GM21381 (cell line): ENCODE results near the gene SNRNP25.

Experiments
- ATAC-seq: cut with Tn5 transposase; IDR thresholded peaks from one replicate; pipeline ENCODE4 v1.9.1; 2021; ENCODE audit warnings: mild to moderate bottlenecking, moderate library complexity; ENCODE audit not compliant: unreplicated experiment

SNRNP25 gene

DNA sequence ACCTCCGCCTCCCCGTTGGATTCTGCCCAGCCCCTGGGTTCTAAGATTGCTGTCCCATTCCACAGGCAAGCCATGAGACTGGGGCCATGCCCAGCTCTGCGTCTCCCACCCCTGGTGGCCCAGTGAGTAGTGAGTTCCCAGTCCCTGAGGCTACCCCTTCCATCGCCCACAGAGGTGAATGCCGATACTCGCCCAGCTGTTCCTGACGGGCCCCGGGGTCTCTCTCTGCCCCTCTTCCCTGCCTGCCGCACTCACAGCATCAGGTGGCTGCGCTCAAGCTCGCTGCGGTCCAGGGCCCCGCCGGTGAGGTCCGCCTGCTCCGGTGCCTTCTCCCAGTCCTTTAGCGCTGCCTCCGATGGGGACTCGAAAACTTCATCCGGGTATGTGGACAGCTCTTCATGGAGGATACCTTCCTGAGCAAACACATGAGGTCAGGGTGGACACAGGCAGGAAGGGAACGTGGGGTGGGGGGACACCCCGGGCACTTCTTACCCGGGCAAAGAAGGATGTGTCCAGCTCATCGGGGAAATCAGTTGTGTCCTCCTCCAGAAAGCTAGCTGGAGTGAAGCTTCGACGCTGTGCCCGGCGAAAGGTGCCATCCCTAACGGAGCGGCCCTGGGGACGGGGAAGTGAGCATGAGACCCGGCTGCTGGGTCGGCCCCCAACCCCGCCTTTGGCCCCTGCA lies 8.8 kb downstream of the SNRNP25 start:
- no peak for ATAC-seq

DNA sequence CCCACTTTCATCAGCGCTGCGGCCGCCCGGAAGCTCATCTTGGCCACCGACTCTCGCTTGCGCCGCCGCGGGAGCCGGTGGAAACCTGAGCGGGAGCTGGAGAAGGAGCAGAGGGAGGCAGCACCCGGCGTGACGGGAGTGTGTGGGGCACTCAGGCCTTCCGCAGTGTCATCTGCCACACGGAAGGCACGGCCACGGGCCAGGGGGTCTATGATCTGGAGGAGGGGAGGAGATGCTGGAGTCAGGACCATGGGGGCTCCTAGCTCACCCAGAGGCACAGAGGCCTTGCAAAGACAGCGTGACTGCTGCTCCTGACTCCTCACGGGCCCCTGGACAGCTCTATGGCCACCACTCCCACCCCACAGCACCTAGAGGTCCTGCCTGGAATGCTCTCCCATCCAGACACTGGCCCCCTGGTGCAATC lies 9.4 kb downstream of the SNRNP25 start:
- no peak for ATAC-seq

DNA sequence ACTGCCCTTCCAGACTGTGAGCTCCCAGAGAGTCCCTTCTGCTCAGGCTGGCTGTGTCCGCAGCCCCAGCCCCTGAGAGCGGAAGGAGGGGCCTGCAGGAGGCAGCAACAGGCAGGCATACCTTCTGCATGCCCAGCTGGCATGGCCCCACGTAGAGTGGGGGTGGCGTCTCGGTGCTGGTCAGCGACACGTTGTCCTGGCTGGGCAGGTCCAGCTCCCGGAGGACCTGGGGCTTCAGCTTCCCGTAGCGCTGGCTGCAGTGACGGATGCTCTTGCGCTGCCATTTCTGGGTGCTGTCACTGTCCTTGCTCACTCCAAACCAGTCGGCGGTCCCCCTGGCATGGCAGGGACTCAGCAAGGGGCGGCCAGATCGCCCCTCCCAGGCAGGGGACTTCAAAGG lies 9.8 kb downstream of the SNRNP25 start:
- no peak for ATAC-seq

DNA sequence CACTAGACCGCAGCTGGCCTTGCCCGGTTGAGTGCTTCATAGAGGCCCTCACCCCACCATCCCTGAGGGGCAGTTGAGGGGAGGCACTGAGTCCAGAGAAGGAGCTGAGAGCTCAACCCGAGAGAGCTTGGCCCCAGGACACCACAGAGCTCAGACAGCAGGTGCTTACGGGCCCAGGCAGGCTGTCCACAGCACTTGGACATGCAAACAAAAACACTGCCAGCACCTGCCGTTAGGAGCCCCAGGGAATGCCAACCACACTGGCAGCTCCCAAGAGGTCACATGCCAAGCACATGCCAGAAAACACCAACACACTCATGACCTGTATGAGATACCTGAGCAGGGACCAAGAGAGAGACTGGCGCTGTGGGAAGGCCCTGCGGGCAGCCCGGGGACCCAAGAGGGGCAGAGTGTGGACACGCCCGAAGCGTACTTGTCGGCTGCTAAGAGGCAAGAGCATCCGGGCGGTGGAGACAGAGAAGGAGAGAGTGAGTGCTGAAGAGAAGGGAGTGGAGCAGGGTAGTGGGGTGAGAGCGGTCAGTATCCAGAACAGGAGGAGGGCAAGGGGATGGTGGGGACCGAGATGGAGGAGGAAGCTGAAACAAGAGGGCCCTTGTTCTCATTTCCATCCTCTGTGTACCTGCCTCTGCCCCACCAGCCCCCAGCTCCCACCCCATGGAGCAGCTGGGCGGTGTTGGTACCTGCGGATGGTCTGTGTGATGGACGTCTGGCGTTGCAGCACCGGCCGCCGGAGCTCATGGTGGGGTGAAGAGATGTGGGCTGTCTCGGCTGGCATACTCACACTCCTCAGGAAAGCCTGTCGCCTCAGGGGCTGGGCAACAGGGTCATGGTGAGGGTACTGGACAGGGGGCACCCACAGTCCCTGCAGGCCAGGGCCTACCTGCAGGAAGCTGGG lies 10.6 kb downstream of the SNRNP25 start:
- ATAC-seq = no peak

DNA sequence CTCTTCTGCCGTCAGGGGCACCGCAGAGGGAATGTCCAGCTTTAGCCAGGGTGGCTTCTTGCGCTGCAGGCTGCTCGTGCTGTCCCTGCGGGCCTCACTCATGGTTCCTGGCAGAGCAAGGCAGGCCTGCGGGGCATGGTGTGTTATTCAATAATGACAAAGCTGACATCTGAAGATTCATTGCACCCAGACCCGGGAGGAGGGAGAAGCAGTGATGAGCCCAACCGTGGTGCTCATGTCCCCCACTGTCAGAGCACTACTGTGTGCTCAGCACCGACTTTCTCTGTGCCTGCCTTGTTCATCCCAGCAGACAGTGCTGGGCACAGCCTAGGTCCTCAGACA lies 11.3 kb downstream of the SNRNP25 start:
- ATAC-seq = no peak

DNA sequence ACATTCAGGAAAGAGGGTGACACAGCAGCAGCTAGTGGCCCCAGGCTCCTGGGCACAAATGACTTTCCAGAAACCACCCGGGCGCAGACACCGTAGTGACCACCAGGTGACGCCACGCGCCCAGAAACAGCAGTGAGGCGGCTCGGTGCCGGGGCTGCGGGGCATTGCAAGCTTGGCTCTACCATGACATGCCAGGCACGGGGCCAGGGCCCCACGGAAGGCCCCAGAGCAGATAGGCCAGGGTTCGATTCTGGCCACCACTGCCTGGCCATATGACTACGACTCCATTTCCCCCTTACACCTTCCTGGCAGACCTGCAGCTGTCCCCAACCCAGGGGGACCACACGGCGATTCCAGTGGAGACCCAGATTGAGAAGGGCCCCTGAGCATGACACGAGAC lies 12.1 kb downstream of the SNRNP25 start:
- no peak for ATAC-seq

DNA sequence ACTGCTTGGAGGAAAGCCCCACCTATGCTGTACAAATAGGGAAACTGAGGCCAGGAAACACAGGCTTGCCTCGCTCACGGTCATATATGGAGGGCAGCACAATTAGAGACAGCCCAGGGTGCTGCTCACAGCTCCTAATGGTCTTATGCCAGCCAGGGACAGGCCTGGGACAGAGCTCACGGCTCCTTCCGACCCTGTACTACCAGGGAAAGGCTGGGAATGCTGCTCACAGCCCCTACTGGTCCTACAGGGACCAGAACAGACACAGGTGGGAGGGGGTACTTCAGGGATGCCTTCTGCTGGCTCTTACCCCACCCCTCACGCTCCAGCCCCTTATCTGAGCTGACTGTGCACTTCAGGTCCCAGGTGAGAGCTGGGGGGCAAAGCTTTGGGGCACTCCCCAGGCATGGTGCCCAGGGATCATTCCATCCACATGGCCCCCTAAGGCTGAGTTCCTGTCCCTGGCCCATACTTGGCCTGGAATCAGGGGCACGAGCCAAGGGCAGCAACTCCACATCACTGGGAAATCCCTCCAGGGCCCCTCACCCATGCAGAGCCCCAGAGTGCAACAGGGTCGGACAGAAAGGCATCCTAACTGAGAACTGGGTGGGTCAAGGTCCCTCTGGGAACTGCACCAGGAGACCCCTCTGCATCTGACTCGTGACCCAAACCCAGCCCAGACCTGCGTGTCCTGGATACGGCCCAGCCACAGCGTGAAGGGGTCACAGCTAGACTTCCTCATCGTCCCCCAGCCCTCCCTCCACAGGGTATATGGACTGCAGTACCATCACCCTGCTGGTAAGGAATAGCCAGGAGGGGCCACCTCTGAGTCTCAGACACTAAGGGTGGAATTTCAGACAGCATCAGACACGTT lies 12.9 kb downstream of the SNRNP25 start:
- ATAC-seq = no peak

DNA sequence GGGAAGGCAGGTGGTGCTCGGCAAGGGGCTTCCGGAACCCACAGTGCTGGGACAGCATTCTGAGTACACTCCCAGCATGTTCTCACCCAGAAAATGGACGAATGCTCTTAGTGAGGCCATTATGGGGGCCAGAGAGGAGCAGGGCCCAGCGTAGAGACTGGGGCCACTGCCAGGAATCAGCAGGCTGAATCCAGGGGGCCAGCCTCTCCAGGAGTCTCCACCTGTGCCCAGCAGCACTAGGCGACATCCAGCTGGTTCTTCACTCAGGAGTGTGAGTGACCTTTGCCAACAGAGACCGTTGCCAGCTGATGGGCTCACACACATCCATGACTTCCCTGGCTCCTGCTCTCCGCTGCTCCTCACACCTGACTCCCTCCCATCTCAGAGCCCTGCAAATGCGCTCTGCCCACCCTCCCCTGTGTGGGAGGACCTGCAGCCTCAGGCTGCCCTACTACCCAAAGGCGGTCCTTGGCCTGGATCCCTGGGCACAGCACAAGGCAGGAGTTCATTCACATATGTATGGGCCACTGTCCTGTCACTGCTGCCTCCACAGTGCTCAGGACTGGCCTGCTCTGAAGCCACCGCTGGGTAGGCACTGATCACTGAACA lies 13.7 kb downstream of the SNRNP25 start:
- ATAC-seq = no peak

DNA sequence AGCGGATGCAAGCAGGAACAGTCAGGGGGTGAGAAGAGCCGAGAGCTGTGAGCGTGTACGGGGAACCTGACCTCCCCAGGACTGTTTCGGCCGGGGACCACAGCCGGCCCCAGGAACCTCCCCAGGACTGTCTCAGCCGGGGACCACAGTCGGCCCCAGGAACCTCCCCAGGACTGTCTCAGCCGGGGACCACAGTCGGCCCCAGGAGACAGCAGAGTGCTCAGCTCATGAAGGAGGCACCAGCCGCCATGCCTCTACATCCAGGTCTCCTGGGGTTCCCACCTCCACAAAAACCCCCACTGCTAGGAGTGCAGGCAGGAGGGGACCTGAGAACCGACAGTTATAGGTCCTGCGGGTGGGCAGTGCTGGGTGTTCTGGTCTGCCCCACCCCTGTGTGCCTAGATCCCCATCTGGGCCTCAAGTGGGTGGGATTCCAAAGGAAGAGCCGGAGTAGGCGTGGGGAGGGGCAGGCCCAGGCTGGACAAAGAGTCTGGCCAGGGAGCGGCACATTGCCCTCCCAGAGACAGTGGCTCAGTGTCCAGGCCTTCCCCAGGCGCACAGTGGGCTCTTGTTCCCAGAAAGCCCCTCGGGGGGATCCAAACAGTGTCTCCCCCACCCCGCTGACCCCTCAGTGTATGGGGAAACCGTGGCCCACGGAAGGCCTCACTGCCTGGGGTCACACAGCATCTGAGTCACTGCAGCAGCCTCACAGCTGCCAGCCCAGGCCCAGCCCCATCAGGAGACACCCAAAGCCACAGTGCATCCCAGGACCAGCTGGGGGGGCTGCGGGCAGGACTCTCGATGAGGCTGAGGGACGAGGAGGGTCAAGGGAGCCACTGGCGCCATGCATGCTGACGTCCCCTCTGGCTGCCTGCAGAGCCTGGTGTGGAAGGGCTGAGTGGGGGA lies 14.5 kb downstream of the SNRNP25 start:
- no peak for ATAC-seq

DNA sequence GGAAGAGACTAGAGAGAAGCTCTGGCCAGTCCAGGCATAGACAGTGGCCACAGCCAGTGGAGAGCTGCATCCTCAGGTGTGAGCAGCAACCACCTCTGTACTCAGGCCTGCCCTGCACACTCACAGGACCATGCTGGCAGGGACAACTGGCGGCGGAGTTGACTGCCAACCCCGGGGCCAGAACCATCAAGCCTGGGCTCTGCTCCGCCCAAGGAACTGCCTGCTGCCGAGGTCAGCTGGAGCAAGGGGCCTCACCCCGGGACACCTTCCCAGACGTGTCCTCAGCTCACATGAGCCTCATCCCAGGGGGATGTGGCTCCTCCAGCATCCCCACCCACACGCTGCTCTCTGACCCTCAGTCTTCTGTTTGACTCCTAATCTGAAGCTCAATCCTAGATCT lies 15.6 kb downstream of the SNRNP25 start:
- no peak for ATAC-seq

DNA sequence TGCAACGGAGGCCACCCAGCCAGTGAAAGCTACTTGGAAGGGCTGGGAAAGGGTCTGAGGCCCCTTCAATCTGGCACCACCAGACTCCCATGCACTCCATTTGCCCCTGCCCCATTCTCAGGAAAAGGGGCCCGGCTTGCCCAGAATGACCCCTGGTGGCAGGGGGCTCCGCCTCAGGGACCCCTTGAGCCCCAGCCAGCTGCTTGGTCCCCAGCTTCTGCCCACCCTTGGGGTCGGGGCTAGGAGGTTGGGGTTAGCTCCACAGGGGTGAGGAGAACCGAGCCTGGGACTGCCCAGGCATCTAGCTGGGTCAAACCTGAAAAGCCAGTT lies 17.5 kb downstream of the SNRNP25 start:
- no peak for ATAC-seq

DNA sequence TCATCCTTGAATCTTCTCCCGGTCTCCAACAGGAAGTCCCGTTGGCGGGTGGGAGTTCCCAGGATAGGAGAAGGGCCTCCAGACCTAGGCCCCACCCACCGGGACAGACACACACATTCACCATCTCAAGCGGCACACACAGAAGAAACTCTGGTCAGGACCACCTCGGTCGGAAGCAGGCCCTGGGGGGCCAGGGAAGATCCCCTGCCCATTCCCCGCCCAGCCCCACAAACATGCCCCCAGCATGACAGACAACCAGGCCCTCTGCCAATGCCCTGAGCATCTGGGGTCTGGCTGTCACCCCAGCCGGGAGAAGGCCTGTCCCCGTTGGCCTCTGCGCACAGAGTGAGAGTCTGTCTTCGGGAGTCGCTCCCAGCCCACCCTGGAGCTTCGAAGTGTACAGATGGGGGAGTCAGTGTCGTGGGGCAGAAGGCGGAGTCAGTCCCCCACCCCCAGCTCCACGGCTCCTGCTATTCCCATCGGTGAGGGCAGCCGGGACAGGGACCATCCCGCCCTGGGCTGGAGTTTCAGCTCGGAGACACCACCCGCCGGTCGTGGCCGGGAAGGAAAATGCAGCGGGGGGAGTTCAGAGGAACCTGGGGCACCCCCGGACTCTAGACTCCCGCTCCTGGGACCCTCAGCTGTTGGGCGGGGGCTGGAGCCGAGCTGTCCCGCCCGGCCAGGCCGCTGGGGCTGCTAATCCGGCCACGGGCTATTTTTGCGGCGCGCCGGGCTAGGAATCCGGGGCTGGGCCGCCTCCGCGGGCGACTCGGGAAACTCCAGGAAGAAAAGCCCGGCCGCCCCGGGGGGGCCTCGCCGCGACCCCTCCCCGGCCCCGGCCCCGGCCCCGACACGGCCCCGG lies 18.1 kb downstream of the SNRNP25 start:
- no peak for ATAC-seq

DNA sequence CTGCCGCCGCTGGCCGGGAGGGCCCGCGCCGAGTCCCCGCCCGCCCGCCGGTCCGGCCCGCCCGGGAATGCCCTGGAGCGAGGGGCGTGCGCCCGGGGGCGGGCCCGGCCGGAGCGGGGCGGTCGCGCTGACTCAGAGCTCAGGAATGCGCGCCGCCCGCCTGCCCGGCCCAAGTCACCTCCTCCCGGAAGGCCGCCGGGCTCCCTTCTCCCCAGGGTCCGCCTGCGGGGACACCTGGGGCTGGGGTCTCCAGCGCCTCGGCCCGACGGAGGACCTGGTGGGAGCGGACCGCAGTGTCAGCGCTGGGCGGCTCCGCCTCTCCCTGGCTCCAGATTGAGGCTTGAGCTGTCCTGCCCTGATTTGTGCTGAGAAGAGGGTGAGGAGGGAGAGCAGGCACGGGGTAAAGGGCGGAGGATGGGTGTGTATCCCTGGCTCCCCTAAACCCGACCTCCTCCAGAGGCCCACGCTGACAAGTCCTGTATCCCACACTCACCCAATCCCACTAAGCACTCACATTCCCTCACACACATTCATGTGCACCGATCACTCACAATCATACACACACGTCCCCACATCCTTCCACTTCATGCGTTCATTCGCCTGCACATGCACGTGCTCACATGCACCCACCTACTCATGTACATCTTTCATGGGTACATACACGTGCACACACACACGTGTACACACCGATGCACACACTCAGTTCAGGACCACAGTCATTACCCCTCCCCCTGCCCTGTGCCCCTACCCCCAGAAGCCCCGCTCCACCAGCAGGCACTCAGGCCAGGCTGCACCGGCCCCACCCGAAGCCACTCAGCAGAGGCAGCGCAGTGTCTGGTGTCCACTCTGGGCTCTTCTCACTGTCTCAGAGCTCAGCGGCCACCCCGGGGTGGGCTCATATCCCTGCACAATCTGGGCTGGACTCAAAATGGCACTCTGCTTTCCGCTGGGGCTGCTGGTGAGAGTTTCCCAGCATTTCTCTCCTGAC lies 19.2 kb downstream of the SNRNP25 start, which contains the start of gene RHBDF1:
TSS of gene RHBDF1 (minus strand) at position 71 of the 988 bp plus-strand sequence. CDS start 7,616 bp downstream, outside the sequence.
- no peak for ATAC-seq

DNA sequence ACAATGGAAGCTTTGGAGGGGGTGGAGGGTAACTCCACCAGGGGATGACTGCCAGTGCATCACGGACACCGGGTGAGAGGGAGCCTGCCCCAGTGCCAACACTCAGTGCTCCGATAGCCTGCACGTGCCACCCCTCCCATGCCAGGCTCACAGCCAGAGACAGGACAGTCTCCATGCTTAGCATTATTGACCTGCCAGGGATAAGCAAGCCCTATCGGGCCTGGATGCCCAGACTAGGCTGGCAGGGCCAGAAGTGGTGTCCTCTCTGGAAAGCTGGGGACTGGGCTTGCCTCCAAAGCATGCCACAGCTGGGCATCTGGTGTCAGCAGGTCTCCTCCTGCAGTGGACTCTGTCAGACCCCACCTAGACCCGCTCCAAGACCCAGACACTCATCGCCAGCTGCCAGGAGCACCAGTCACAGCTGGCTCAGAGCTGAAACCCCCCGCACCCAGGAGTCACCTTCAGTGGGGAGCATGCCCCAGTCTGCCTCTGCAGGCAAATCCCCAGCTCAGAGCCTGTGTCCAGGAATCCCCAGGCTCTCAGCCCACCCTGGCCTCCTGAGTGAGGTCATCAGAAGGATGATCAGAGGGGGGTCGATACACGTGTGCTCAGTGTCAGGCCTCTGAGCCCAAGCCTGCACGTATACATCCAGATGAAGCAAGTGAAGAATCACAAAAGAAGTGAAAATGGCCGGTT lies 20.6 kb downstream of the SNRNP25 start:
- ATAC-seq = no peak

DNA sequence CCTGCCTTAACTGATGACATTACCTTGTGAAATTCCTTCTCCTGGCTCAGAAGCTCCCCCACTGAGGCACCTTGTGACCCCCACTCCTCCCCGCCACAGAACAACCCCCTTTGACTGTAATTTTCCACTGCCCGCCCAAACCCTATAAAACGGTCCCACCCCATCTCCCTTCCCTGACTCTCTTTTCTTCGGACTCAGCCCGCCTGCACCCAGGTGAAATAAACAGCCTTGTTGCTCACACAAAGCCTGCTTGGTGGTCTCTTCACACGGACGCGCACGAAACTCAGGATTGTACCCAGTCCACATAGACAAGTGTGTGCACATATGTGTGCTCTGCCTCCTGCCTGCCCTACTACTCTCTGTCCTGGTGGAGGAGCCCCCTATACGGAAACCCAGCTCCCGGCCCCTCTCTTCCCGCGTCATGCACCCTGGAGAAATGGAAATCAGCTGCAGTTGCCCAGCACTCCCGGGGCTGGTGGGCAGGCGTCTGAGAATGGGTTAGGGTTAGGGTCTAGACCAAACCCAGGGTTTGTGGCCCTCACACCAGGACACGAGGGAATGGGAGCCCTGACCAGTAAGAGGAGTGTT lies 21.2 kb downstream of the SNRNP25 start:
- ATAC-seq = no peak

DNA sequence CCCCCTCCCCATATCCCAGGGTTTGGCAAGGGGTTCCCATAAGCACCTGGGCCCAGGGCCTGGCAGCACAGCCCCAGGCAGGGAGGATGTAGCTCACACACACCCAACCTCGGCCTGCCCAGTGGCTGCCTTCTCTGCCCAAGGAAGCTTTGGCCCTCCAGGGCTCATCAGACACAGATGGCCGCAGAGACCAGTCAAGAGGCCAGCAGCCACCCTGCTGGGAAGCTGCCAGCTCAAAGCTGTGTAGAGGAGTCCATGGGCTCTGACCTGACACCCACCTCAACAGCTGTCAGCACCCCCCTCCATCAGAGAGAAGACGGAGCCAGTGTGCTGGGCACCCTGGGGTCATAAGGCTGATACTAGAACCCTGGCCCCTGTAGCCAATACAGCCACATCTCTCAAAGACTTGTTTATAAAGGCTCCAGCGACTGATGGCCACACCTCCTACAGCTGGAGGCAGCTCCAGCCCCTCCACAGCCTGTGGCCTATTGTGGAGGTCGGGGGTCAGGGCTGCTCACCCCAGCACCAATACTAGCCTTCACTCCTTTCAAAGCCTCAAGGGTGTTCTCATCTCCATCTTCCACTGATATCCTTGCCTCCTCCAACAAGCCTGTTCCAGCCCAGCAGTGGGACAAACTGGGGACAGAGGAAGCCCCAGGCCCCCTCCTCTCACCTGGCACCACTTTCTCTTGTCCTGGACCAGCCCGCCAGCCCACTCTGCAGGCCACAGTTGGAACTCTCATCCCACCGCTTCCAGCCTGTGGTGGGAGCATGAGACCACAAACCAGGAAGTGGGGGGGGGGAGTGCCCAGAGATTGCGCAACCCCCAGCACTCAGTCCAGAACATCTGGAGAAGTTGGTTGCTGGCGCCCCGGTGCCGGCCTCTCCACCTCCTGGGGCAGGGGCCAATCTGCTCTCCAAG lies 22.2 kb downstream of the SNRNP25 start:
- ATAC-seq = no peak
